Activated CD4-positive, alpha-beta T cell treated with anti-CD3 and anti-CD28 coated beads, Interleukin-2, amount 50 U/mL, for 16 hours (primary cell): Measurements from ENCODE around the gene TNFRSF19.
"Not testable (repeated sequence)": the region's sequence is repeated elsewhere in the genome, so short reads cannot be mapped to it uniquely, and the experiment has no call there.

Source experiments
- DNase-seq: peaks from one replicate; pipeline ENCODE4 v3.0.0-alpha.2; 2020

Gene TNFRSF19

GRCh38 chr13:23658929-23659541 lies 88.8 kb downstream of the TNFRSF19 start:
- DNase-seq = no peak

DNA sequence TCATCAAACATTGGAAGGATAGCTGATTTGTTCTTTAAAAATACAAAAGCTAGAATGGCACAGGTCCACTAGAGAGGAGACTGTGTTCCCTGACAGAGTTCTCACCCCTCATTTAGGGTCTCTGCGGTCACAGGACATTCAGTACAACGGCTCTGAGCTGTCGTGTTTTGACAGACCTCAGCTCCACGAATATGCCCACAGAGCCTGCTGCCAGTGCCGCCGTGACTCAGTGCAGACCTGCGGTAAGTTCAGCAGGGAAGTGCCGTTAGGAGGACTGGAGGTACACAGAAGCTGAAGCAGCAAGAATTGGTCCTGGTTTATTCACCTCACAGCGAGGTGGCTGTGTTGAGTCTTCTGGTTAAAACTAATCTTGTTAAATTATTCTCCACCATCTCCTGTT lies 90.0 kb downstream of the TNFRSF19 start:
- no peak for DNase-seq

- DNase-seq = no peak
Observed at GRCh38 chr13:23666582-23666981, 96.4 kb downstream of the TNFRSF19 start.

- no peak for DNase-seq
Observed at GRCh38 chr13:23667750-23668149, 97.5 kb downstream of the TNFRSF19 start.

GRCh38 chr13:23668562-23668961 lies 98.3 kb downstream of the TNFRSF19 start:
- no peak for DNase-seq

GRCh38 chr13:23670793-23671192 lies 100.6 kb downstream of the TNFRSF19 start:
- DNase-seq = no peak

GRCh38 chr13:23671377-23671776 lies 101.2 kb downstream of the TNFRSF19 start:
- DNase-seq = no peak

GRCh38 chr13:23671897-23672296 lies 101.7 kb downstream of the TNFRSF19 start:
- DNase-seq = no peak

GRCh38 chr13:23672616-23673015 lies 102.4 kb downstream of the TNFRSF19 start:
- no peak for DNase-seq

- DNase-seq = no peak
Observed at GRCh38 chr13:23673354-23673753, 103.1 kb downstream of the TNFRSF19 start.

GRCh38 chr13:23673867-23674605 lies 103.8 kb downstream of the TNFRSF19 start:
- no peak for DNase-seq

DNA sequence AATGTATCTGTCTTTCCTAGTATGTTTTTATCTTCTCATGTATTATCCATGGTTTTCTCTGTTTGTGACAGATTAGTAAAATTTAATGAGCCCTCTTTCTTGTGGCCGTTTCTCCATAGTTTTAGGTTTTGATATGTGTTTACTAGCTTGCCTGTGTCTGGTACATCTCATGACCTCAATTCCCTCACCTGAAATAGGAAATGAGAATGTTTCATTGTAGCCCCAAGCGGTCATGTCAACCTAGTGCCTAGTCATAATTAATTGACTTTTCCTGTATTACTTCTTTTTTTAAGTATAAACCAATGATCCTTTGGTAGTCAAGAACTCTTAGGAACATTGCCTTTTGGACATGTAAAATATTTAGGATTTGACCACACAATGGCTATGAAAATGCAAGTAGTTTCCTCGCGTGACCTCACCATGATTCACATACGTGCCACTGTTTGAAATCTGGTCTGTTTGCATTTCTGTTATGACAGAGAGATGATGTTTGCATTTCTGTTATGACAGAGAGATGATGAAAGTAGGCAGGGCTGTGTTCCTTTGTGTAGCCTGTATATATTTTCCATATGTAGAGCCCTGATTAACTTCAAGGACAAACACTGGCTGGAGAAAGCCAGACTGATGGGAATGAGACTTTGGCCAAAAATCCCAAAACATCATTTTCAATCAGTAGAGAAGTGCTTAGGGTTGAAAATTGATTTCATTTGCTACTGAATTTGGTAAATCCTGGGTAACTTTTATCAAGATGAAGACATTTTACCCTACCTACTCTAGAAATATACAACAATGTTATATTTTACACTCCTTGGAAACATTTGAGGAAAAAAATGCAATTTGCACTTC lies 104.8 kb downstream of the TNFRSF19 start:
- DNase-seq = peak; percentile 62

- not testable (repeated sequence) for DNase-seq
Observed at GRCh38 chr13:23677679-23678288, 107.6 kb downstream of the TNFRSF19 start.

- DNase-seq = peak; percentile 18
Observed at GRCh38 chr13:23678795-23679194, 108.6 kb downstream of the TNFRSF19 start.

GRCh38 chr13:23679220-23679619 lies 109.0 kb downstream of the TNFRSF19 start:
- peak; percentile 67 for DNase-seq

GRCh38 chr13:23680845-23681669 lies 110.8 kb downstream of the TNFRSF19 start:
- no peak for DNase-seq

DNA sequence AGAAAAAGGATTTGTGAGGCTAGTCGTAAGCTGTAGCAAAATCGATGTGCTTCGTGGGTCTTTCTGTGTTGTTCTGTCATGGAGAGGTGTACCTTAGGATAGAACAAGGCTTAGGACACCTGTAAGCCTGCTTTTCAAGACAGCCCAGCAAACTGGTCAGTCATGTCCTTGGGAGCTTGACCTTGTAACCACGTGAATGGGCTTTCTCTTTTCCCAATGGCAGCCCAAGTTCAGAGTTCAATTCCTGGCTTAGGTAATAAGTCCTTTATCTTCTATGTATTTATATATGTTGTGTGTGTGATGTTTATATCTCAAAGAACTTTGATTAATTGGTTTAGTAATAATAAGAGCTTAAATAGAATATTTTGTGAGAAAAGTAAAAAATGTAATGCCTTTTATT lies 112.9 kb downstream of the TNFRSF19 start:
- no peak for DNase-seq

DNA sequence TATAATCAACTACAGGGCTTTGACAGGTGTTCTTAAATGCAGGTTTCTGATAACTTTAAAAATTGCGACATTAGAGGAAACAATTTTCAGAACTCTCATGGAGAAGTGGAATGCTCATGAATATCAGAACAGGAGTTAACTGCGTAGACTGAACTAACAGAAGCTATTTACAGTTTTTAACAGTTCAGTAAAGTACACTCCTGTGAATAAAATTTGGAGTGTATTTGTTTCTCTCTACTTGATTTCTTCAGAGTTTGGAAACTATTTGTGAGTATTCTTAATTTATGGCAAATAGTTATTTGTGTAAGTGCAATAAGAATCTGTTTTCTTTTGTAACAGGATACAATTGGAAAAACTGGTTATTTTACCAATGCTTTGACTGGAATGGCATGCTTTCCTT lies 114.4 kb downstream of the TNFRSF19 start:
- DNase-seq = no peak

- no peak for DNase-seq
Observed at GRCh38 chr13:23685416-23685815, 115.2 kb downstream of the TNFRSF19 start.

DNA sequence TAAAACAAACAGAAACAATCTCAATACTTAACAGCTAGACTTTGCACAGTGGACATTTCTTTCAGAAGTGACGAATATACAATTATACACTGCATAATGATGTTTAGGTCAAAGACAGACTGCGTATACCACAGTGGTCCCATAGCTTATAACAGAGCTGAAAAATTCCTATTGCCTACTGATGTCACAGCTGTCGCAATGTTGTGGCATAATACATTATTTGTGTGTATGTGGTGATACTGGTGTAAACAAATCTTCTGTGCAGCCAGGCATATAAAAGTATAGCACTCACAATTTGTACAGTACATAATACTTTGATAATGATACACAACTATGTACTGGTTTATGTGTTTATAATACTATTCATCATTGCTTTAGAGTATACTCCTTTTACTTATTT lies 116.7 kb downstream of the TNFRSF19 start:
- DNase-seq = no peak

GRCh38 chr13:23687614-23688013 lies 117.4 kb downstream of the TNFRSF19 start:
- no peak for DNase-seq

DNA sequence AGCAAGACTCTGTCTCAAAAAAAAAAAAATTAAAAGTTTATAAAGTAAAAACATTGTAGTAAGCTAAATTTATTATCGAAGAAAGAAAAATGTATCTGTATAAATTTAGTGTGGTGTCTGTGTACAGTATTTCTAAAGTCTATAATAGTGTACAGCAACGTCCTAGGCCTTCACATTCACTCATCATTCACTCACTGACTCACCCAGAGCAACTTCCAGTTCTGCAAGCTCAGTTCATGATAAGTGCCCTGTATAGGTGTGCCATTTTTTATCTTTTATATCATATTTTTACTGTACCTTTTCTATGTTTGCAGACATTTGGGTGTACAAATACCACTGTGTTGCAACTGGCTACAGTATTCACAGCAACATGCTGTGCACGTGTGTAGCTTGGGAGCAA lies 118.1 kb downstream of the TNFRSF19 start:
- no peak for DNase-seq
